GM12872 (cell line): ENCODE results near the gene XDH.

Source experiments
- TF ChIP-seq, protein P1 (sequence below): IDR thresholded peaks from 3 replicates; pipeline ENCODE4 v1.5.1; 2011; ENCODE audit warnings: low read depth, mild to moderate bottlenecking, low read length, moderate library complexity; ENCODE audit not compliant: insufficient read depth

XDH gene

GRCh38 chr2:31286230-31286629, 128.3 kb downstream of the XDH start:
- TF ChIP-seq, protein P1, sequence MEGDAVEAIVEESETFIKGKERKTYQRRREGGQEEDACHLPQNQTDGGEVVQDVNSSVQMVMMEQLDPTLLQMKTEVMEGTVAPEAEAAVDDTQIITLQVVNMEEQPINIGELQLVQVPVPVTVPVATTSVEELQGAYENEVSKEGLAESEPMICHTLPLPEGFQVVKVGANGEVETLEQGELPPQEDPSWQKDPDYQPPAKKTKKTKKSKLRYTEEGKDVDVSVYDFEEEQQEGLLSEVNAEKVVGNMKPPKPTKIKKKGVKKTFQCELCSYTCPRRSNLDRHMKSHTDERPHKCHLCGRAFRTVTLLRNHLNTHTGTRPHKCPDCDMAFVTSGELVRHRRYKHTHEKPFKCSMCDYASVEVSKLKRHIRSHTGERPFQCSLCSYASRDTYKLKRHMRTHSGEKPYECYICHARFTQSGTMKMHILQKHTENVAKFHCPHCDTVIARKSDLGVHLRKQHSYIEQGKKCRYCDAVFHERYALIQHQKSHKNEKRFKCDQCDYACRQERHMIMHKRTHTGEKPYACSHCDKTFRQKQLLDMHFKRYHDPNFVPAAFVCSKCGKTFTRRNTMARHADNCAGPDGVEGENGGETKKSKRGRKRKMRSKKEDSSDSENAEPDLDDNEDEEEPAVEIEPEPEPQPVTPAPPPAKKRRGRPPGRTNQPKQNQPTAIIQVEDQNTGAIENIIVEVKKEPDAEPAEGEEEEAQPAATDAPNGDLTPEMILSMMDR: no peak
